HG02678 (cell line): Measurements from ENCODE around the gene NRSN1.
"Not testable (repeated sequence)": the region's sequence is repeated elsewhere in the genome, so short reads cannot be mapped to it uniquely, and the experiment has no call there.

Source experiments
- ATAC-seq: cut with Tn5 transposase; IDR thresholded peaks from one replicate; pipeline ENCODE4 v1.9.1; 2021; ENCODE audit warnings: mild to moderate bottlenecking, moderate library complexity; ENCODE audit not compliant: unreplicated experiment

NRSN1 gene

DNA sequence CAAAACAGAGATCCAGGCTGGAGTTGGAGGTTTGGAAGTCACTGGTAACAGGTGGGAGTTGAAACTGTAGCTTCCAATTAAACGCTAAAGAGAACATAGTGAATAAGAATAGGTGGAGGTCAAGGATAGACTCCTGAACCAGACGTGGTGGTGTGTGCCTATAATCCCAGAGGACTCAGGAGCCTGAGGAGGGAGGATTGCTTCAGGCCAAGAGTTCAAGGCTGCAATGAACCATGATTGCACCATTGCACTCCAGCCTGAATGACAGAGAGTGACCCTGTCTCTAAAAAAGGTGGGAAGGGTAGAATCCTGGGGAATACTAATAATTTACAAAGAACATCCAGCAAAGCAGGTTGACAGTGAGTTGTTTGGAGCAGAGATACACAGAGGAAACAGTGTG lies 13.6 kb downstream of the NRSN1 start:
- no peak for ATAC-seq

DNA sequence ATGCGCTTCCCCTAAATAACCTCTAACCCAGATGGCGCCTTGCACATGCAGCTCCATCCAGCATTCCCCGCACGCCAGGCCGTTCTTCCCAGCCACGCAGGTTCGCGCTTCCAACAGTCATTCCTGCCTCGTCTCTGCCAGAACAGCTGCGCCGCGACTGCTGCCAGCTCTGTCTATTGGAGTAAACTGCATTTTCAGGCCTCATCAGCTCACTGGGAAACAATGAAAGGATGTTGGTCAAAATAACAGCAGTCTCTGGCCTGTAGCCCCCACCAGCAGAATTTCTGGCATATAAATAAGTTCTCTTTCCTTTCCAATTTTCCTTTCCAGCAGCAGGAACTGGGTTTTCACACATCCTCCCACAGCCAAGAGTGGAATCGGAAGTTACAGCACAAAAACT lies 14.6 kb downstream of the NRSN1 start:
- ATAC-seq: no peak

DNA sequence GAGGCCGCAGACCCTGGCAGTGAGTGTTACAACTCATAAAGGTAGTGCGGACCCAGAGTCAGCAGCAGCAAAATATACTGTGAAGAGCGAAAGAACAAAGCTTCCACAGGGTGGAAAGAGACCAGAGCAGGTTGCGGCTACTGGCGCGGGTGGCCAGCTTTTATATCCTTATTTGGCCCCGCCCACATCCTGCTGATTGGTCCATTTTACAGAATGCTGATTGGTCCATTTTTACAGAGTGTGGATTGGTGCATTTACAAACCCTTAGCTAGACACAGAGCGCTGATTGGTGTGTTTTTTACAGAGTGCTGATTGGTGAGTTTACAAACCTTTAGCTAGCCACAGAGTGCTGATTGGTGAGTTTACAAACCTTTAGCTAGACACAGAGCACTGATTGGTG lies 16.7 kb downstream of the NRSN1 start:
- ATAC-seq: not testable (repeated sequence)

DNA sequence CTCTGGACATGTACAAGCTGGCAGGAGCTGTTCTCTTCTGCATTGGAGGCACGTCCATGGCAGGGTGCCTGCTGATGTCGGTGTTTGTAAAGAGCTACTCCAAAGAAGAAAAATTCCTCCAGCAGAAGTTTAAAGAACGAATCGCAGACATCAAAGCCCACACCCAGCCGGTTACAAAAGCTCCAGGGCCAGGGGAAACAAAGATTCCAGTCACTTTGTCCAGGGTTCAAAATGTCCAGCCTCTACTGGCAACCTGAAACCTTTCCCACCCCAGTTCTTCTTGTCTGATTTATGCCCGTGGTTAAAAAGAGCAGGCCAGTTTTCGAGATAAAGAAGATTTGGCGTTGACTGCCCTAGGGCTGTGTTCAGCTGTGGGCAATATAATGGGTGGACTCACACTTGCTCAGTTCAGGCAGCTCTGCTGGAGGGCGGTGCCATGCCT lies 19.7 kb downstream of the NRSN1 start:
- no peak for ATAC-seq

- no peak for ATAC-seq
These were observed 20.9 kb downstream of the NRSN1 start for GRCh38 chr6:24146871-24147270.

GRCh38 chr6:24147511-24148153 lies 21.6 kb downstream of the NRSN1 start:
- ATAC-seq: no peak

DNA sequence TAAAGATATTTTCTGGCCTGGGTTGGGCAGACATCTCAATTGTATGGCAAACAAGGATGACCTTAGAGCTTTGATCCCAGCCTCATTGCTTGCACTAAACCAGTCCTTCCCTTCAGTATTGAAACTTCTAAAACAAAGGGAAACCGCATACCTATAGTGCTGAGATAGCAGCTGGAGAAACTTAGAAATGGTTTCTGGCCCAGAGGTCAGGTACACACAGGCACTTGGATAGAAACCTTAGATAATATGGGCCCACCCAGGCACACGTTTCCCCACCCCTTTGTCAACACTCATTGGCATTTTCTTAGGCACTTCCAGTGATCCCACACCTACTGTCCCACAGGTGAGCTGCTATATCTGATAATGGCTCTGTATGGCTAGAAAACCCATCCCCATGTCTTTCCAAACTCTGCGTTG lies 22.1 kb downstream of the NRSN1 start:
- ATAC-seq: no peak

DNA sequence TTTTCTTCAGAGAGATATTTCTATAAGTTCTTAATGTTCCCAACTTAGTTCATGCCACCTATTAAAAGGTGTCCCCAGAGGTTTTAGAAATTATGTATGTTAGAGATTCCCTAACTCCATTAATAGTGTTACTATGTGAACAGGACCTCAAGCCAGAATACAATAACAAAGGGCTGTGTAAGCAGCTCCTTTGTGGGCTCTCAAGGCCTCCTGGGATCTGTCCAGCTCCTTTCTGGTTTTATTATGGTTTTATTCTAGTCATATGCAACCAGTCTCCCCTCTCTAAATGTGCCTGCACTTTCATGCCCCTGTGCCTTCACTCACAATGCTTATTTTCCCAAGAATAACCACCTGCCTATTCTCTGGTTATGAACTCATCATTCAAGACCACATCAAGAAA lies 22.7 kb downstream of the NRSN1 start:
- ATAC-seq: no peak

GRCh38 chr6:24149296-24149695 lies 23.3 kb downstream of the NRSN1 start:
- no peak for ATAC-seq

- no peak for ATAC-seq
These were observed 23.8 kb downstream of the NRSN1 start for GRCh38 chr6:24149836-24150235.

- no peak for ATAC-seq
These were observed 26.0 kb downstream of the NRSN1 start for GRCh38 chr6:24152014-24152413.

DNA sequence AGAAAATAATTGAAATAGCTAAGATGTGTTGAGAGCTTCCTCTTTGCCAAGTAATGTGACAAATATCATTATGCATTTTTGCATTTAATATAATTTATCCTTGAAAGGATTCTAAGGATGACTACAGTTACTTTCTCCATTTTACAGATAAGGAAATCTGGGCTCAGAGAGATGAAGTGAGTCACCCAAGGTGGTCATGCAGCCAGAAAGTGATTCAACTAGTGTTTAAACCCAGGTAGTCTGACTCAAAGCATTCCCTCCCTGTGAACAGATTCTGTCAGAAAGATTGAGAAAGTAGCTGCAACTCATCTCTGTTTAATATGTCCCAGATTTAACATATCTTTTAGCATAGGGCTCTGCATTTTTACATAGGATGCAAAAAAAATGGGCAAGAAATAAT lies 28.1 kb downstream of the NRSN1 start:
- ATAC-seq: no peak

DNA sequence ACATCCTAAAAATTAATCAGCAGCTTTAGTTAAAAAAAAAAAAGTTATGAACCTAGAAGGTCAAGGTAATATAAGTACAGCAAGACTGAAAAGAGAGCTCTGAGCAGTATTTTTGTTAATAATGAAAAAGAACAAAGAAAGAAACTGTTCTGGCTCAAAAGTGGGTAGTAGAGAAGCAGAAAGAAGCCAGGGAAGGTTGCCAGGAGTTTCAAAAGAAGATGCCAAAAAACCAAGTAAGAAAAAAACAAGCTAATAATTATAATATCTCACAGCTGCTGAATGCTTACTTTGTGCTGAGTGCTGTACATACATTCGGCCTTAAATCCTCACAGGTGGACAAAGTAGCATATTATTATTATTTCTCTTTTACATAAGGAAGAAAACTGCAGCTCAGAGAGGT lies 31.9 kb downstream of the NRSN1 start:
- ATAC-seq: no peak

DNA sequence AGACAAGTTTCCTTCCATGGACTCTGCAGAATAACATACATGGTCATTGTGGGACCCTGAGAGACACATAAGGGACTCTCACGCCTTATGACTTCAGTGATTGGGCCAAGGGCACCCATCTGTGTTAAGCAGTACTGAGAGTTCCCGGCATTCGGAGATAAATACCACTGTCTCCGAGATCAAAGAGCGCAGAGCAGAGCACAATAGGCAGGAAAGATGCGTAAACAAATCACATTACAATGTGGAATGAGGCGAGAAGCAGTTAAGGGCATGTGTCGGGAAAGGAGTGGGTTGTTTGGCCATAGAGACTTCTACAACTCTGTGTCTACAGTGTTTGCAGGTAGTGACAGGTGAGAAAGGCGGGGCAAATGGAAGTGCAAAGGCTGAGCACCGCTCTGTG lies 57.6 kb downstream of the NRSN1 start:
- no peak for ATAC-seq

DNA sequence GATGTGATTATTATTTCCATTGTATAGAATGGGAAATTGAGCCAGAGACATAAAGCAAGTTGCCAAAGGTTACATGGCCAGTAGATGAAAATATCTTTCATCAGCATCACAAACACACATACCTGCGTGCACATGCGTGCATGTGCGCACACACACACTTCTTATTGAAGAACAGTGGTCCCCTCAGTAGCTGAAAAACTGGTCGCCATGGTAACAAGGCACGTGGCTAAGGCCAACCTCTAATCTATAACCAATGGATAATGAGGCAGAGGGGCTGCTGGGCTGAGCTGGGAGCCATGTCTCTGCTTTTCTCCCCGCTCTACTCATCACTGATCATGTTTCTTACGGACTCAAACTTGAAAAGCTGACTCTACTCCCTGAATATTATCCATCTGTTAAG lies 60.3 kb downstream of the NRSN1 start:
- ATAC-seq: no peak

- ATAC-seq: no peak
These were observed 62.1 kb downstream of the NRSN1 start for GRCh38 chr6:24187965-24188577.

GRCh38 chr6:24188578-24189080 lies 62.6 kb downstream of the NRSN1 start:
- ATAC-seq: no peak

GRCh38 chr6:24191346-24191745 lies 65.3 kb downstream of the NRSN1 start:
- ATAC-seq: no peak

DNA sequence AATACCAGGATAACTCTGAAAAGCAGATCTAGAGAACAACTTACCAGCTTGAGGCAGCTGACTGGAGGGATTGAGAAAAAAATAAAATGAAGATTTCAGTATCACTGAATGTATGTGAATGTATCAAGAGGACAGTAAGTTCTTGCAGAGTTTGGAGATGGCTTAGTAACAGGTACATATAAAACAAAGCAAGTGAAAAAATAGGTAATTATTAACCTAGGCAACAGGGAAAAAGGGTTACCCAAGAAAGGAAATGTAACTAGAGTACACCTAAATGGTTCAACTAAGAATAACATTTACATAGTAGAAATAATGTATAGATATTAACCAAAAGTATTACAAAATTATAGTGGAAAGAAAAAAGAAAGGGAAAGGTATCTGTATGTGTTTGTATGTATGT lies 67.3 kb downstream of the NRSN1 start:
- ATAC-seq: no peak

- ATAC-seq: no peak
These were observed 69.1 kb downstream of the NRSN1 start for GRCh38 chr6:24194978-24195700.

DNA sequence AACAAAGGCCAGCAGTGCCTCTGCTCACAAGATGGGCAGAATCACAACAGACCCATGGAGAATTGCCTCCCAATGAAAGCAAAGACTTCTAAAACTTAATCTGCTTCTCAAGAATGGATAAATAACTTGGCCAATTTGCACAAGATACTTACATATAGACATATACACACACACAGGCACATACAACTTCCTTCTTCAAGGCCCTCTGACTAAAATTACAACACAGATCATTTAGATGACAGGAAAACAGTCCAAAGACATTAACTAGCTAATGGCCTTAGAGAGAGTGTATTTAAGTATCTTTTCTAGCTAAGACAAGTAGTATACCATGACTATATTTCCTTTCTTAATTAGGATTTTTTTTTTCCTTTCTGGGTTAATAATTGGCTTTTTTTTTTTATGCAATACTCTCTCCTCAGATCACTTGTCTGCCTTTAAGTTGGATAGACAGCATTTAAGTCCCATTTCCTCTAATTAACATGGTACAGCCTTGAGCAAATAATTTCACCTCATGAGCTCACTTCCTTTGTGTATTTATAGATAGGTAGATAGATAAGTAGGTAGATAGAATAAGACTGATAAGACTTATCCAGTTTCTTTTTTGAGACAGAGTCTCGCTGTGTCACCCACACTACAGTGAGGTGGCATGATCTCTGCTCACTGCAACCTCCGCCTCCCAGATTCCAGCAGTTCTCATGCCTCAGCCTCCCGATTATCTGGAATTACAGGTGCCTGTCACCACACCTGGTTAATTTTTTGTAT lies 70.0 kb downstream of the NRSN1 start:
- no peak for ATAC-seq
